T-helper 1 cell treated with Interleukin-12 subunit alpha and Interleukin-12 subunit beta and Interleukin-4 antibody, amounts not matched to agents 30 μg/mL and 1 μg/mL, for 36 hours (primary cell): Measurements from ENCODE around the gene ACHE.

ENCODE experiments used
- H3K27ac Mint-ChIP-seq: one replicate; pipeline ENCODE4 v1.8.0; 2021; ENCODE audit warnings: mild to moderate bottlenecking, mixed read lengths
- H3K27me3 Mint-ChIP-seq: one replicate; pipeline ENCODE4 v1.8.0; 2021; ENCODE audit warnings: low read depth, mixed read lengths
- H3K36me3 Mint-ChIP-seq: one replicate; pipeline ENCODE4 v1.8.0; 2021; ENCODE audit warnings: low read depth, mixed read lengths
- H3K4me1 Mint-ChIP-seq: one replicate; pipeline ENCODE4 v1.8.0; 2021; ENCODE audit warnings: low read depth, mixed read lengths
- H3K4me3 Mint-ChIP-seq: one replicate; pipeline ENCODE4 v1.8.0; 2021; ENCODE audit warnings: mild to moderate bottlenecking, moderate library complexity, mixed read lengths
- H3K9me3 Mint-ChIP-seq: one replicate; pipeline ENCODE4 v1.8.0; 2021; ENCODE audit warnings: mixed read lengths

Gene ACHE

GRCh38 chr7:100892364-100893317 is 3.0 kb downstream of the ACHE start:
- peaks cover 25% of the 10 kb centered on the region for H3K4me1 Mint-ChIP-seq
- no peaks in the 10 kb centered on the region for H3K9me3 Mint-ChIP-seq
- H3K36me3 Mint-ChIP-seq, result peaks cover 8% of the 10 kb centered on the region
- H3K4me3 Mint-ChIP-seq, result no peak overlapping the region
- H3K27me3 Mint-ChIP-seq, result peaks cover 52% of the 10 kb centered on the region
- H3K27ac Mint-ChIP-seq, result no peak overlapping the region

GRCh38 chr7:100891568-100892247 is 4.0 kb downstream of the ACHE start:
- Mint-ChIP-seq H3K4me3 (peak overlapping the region; percentile 76), H3K27me3 (peaks cover 47% of the 10 kb centered on the region), H3K27ac (no peak overlapping the region), H3K36me3 (peaks cover 16% of the 10 kb centered on the region), H3K9me3 (no peaks in the 10 kb centered on the region), H3K4me1 (peaks cover 33% of the 10 kb centered on the region)

- Mint-ChIP-seq H3K27ac (no peak overlapping the region), H3K36me3 (peaks cover 24% of the 10 kb centered on the region), H3K9me3 (no peaks in the 10 kb centered on the region), H3K4me1 (peaks cover 32% of the 10 kb centered on the region), H3K27me3 (peaks cover 40% of the 10 kb centered on the region), H3K4me3 (peak overlapping the region; percentile 77)
Observed at GRCh38 chr7:100890653-100891567, 4.8 kb downstream of the ACHE start.

GRCh38 chr7:100888988-100889750 is 6.5 kb downstream of the ACHE start, which contains the start of gene UFSP1:
Gene UFSP1 (minus strand): TSS chr7:100889715. CDS start chr7:100889271, 444 bp downstream.
- peak within 1 kb of the TSS; percentile 94 for H3K27ac Mint-ChIP-seq
- H3K27me3 Mint-ChIP-seq, result peaks cover 36% of the 10 kb centered on the region
- peaks cover 36% of the 10 kb centered on the region for H3K36me3 Mint-ChIP-seq
- no peaks in the 10 kb centered on the region for H3K9me3 Mint-ChIP-seq
- H3K4me1 Mint-ChIP-seq, result peaks cover 32% of the 10 kb centered on the region
- H3K4me3 Mint-ChIP-seq, result peak within 1 kb of the TSS; percentile 84

- H3K4me1 Mint-ChIP-seq, result peaks cover 32% of the 10 kb centered on the region
- H3K9me3 Mint-ChIP-seq, result no peaks in the 10 kb centered on the region
- H3K36me3 Mint-ChIP-seq, result peaks cover 43% of the 10 kb centered on the region
- peak overlapping the region; percentile 84 for H3K4me3 Mint-ChIP-seq
- H3K27ac Mint-ChIP-seq, result peak overlapping the region; percentile 94
- H3K27me3 Mint-ChIP-seq, result peaks cover 29% of the 10 kb centered on the region
Observed at GRCh38 chr7:100888291-100888987, 7.2 kb downstream of the ACHE start.

GRCh38 chr7:100887516-100888290 is 8.0 kb downstream of the ACHE start:
- Mint-ChIP-seq H3K9me3 (no peaks in the 10 kb centered on the region), H3K27me3 (peaks cover 25% of the 10 kb centered on the region), H3K4me3 (peak overlapping the region; percentile 84), H3K36me3 (peaks cover 48% of the 10 kb centered on the region), H3K27ac (peak overlapping the region; percentile 94), H3K4me1 (peaks cover 33% of the 10 kb centered on the region)

GRCh38 chr7:100886936-100887515 is 8.7 kb downstream of the ACHE start:
- Mint-ChIP-seq H3K4me1 (peaks cover 33% of the 10 kb centered on the region), H3K27ac (peak overlapping the region; percentile 94), H3K27me3 (peaks cover 18% of the 10 kb centered on the region), H3K4me3 (peak overlapping the region; percentile 84), H3K9me3 (no peaks in the 10 kb centered on the region), H3K36me3 (peaks cover 52% of the 10 kb centered on the region)

- peaks cover 30% of the 10 kb centered on the region for H3K4me1 Mint-ChIP-seq
- H3K36me3 Mint-ChIP-seq, result peaks cover 58% of the 10 kb centered on the region
- H3K27me3 Mint-ChIP-seq, result peaks cover 11% of the 10 kb centered on the region
- H3K9me3 Mint-ChIP-seq, result no peaks in the 10 kb centered on the region
- H3K4me3 Mint-ChIP-seq, result peak overlapping the region; percentile 54
- H3K27ac Mint-ChIP-seq, result peak overlapping the region; percentile 87
Observed at GRCh38 chr7:100886142-100886935, 9.3 kb downstream of the ACHE start.

- Mint-ChIP-seq H3K27me3 (peaks cover 6% of the 10 kb centered on the region), H3K4me1 (peaks cover 30% of the 10 kb centered on the region), H3K4me3 (no peak overlapping the region), H3K27ac (no peak overlapping the region), H3K36me3 (peaks cover 60% of the 10 kb centered on the region), H3K9me3 (no peaks in the 10 kb centered on the region)
Observed at GRCh38 chr7:100885440-100886141, 10.1 kb downstream of the ACHE start.

GRCh38 chr7:100884736-100885439 is 10.8 kb downstream of the ACHE start:
- Mint-ChIP-seq H3K4me1 (peaks cover 29% of the 10 kb centered on the region), H3K4me3 (no peak overlapping the region), H3K27ac (peak overlapping the region; percentile 38), H3K9me3 (no peaks in the 10 kb centered on the region), H3K27me3 (no peaks in the 10 kb centered on the region), H3K36me3 (peaks cover 63% of the 10 kb centered on the region)
